SW 1271 (cell line): ENCODE measurements around the gene CSF2.
"Not testable (repeated sequence)": the region's sequence is repeated elsewhere in the genome, so short reads cannot be mapped to it uniquely, and the experiment has no call there.

ENCODE experiments used
- DNase-seq, 2 experiments: peaks; one replicate each; lab custom pipeline; 2025; lab: John Stamatoyannopoulos, UW

Gene CSF2

DNA sequence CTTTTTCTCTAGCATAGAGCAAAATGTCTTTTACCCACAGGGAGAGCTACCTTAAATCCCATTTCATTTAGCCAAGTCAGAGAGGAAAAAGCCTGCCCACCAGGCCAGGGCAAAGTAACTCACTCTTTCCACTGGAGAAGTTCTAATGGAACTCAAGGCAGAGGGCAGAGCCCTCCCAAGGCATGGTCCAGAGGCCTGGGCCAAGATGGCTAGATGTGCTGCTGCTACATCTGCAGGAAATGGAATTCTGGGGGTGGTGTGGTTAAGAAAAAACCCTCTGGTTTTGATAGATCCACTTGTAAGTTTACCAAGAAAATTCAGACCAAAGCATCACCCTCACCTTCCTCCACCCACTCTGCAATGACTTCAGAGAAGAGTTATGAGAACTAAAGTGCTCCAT, 37.3 kb downstream of the CSF2 start:
- DNase-seq = no peak

DNA sequence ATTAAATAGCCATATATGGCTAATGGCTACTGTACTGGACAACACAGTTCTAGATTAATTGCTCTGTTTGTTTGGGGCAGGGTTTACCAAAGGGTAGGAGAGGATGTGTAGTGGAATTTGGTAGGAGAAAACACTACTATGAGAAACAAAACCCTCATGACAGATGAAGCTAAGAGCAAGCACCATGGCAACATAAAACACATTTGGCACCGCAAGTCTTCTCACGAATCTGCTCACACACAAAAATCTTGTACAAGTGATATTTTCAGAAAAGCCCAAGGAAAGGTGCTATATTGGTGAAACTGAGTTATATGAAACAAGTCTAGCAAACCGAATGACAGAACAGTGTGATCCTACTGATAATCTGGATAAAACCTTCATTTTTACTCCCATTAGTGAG, 38.5 kb downstream of the CSF2 start:
- DNase-seq = no peak

DNA sequence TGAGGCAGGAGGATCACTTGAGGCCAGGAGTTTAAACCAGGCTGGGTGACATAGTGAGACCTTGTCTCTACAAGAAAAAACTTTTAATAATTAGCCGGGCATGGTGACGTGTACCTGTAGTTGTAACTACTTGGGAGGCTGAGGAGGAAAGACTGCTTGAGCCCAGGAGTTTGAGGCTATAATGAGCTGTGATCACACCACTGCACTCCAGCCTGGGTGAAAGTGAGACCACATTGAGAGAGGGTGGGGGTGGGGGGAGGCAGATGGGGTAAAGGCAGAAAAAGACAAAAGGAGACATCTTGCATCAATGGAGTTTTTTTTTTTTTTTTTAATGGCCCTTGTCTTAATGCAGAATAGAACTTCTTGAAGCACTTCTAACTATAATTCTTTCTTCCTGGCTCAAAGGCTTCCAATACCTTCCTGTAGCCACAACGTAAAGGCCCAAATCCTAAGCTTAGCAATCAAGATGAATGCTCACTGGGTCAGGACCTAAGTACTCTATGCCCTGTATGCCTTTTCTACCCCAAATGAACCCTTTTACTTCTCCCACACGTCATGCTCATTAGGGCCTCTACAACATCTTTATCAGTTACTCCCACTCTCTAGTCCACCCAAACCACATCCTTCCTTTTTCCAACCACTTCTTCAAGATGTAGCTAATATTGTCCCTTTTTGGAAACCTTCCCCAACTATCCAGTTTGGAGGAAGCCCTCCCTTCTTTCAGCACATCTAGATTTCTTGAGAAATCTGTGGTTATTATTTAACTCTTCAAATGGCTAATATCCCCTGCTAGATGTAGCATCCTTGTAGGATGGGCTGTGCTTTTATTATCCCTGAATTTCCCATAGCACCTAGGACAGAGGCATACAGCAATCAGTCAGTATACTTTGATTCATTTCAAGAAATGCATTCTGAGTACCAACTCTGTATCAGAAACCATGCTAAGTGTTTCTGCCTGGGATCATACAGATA, 40.8 kb downstream of the CSF2 start:
- no peak for DNase-seq

DNA sequence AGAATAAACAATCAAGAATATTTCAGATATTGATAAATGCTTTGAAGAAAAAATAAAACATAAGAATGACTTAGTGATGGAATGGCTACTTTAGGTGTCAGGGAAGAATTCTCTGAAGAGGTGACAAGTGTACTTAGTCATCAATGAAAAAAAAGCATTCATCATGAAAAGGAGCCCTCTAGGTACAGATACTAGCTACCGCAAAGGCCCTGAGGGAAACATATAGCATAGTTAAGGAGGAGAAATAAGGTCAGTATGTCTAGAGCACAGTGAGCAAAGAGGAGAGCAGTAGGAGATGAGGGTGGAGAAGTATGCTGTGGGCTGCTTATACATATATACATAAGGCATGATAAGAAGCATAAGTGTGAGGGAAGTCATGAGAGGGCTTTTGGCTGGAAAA, 41.8 kb downstream of the CSF2 start:
- DNase-seq = no peak

DNA sequence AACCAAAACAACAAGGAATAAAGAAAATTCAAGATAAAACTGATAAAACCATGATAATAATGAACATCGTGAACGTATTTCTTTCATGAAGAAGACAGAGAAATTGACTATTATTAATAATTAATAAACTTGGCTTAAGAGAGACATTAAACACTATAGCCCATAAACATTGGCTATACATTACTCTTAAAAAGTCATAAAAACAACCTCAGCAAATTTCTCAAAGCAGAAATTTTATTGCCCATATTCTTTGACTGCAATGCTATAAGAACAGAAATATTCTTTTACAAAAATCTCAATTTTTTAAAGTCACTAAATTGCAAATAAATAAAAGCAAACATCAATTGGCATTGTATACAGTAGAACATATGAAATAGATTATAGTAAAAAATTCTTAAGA, 42.5 kb downstream of the CSF2 start:
- DNase-seq = no peak

DNA sequence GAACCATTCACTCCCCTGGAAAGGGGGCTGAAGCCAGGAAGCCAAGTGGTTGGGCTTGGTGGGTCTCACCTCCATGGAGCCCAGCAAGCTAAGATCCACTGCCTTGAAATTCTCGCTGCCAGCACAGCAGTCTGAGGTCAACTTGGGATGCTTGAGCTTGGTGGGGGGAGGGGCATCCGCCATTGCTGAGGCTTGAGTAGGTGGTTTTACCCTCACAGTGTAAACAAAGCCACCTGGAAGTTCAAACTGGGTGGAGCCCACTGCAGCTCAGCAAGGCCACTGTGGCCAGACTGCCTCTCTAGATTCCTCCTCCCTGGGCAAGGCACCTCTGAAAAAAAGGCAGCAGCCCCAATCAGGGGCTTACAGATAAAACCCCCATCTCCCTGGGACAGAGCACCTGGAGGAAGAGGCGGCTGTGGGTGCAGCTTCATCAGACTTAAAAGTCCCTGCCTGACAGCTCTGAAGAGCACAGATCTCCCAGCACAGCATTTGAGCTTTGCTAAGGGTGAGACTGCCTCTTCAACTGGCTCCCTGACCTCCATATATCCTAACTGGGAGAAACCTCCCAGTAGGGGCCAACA, 43.4 kb downstream of the CSF2 start:
- not testable (repeated sequence) for DNase-seq

DNA sequence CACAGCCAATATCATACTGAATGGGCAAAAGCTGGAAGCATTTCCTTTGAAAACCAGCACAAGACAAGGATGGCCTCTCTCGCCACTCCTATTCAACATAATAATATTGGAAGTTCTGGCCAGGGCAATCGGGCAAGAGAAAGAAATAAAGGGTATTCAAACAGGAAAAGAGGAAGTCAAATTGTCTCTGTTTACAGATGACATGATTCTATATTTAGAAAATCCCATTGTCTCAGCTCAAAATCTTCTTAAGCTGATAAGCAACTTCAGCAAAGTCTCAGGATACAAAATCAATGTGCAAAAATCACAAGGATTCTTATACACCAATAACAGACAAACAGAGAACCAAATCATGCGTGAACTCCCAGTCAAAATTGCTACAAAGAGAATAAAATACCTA, 47.1 kb downstream of the CSF2 start:
- not testable (repeated sequence) for DNase-seq

DNA sequence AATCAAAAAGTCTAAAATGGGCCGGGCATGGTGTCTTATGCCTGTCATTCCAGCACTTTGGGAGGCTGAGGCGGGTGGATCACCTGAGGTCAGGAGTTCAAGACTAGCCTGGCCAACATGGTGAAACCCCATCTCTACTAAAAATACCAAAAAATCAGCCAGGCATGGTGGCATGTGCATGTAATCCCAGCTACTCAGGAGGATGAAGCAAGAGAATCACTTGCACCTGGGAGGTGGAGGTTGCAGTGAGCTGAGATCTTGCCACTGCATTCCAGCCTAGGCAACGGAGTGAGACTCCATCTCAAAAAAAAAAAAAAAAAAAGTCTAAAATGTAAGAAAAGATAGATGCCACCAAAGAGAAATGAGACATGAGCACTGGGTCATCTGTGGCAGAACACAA, 49.4 kb downstream of the CSF2 start:
- DNase-seq = not testable (repeated sequence)

DNA sequence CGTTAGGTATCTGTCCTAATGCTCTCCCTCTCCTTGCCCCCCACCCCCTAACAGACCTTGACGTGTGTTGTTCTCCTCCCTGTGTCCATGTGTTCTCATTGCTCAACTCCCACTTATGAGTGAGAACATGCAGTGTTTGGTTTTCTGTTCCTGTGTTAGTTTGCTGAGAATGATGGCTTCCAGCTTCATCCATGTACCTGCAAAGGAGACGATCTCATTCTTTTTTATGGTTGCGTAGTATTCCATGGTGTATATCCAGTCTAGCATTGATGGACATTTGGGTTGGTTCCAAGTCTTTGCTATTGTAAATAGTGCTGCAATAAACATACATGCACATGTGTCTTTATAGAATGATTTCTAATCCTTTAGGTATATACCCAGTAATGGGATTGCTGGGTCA, 50.0 kb downstream of the CSF2 start:
- DNase-seq = not testable (repeated sequence)
